HPDE6-E6E7 (cell line): ENCODE data around the gene FAM221A.
"Not testable (repeated sequence)": the region's sequence is repeated elsewhere in the genome, so short reads cannot be mapped to it uniquely, and the experiment has no call there.

Source experiments
- DNase-seq: peaks from one replicate; pipeline ENCODE4 v3.0.0; 2011; ENCODE audit warnings: missing footprints; ENCODE audit errors: extremely low spot score

FAM221A gene

GRCh38 chr7:23700046-23700445 lies 20.0 kb downstream of the FAM221A start:
- no peak for DNase-seq

DNA sequence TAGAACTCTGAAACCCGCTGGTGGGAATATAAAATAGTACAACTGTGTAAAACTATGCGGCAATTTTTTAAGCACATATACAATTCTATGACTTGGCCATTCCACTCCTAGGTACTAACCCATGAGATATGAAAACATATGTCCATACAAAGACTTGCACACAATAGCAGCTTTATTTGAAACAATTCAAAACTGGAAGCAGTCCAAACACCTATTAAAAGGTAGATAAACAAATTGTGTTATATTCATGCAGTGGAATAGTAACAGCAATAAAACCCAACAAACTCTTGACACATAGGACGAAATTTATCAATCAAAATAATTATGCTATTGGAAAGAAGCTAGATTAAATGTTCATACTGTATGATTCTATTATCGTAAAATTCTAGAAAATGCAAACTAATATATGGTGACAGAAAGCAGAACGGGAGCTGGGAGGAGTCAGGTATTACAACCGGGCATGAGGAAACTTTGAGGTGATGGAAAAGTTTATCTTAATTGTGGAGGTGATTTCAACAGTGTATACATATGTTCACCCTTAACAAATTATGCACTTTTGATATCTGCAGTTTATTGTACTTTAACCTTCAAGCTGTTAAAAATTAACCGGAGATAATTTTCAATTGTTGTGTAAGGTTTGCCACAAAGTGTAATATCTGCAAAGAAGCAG lies 29.2 kb downstream of the FAM221A start:
- no peak for DNase-seq

- no peak for DNase-seq
Measured at GRCh38 chr7:23710000-23710399, 30.0 kb downstream of the FAM221A start, which contains the start of gene STK31. Gene STK31, plus strand, starts transcription at chr7:23710219. Its CDS starts 67 bp downstream, at chr7:23710286.

DNA sequence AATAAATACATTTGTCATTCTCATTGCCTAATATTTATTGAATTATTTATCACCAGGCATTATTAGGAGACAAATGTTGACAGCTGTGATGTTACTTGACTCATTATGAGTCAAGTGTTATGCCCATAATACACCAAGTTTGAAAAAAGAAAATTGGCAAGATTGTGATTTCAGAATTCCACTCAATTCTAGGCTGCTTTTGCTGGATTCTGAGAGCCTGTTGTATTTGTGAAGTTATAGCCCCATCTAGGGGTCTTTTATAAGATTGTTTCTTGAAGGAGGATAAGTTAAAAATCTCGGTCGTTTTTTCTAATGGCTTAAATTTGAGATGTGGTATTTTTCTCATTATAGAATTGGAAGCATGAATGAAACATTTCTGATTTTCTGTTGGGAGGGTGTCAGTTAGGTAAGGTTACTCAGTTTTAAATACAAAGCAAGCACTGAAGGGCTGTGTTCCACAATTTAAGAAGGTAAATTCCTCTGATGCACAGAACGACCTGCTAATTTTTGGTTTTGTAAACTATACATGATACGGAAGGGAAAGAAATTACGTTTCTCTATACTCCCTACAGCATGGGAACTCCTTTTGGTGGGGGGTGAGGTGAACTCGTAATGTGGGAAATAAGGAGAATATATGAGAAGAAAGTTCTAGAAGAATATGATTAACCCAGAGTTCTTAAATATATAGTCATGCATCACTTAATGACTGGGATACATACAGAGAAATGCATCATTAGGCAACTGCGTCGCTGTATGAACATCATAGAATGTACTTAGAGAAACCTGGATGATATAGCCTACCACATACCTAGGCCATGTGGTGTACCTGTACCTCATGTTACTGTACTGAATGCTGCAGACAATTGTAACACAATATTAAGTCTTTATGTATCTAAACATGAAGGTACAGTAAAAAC lies 32.6 kb downstream of the FAM221A start:
- DNase-seq: peak; percentile 34

DNA sequence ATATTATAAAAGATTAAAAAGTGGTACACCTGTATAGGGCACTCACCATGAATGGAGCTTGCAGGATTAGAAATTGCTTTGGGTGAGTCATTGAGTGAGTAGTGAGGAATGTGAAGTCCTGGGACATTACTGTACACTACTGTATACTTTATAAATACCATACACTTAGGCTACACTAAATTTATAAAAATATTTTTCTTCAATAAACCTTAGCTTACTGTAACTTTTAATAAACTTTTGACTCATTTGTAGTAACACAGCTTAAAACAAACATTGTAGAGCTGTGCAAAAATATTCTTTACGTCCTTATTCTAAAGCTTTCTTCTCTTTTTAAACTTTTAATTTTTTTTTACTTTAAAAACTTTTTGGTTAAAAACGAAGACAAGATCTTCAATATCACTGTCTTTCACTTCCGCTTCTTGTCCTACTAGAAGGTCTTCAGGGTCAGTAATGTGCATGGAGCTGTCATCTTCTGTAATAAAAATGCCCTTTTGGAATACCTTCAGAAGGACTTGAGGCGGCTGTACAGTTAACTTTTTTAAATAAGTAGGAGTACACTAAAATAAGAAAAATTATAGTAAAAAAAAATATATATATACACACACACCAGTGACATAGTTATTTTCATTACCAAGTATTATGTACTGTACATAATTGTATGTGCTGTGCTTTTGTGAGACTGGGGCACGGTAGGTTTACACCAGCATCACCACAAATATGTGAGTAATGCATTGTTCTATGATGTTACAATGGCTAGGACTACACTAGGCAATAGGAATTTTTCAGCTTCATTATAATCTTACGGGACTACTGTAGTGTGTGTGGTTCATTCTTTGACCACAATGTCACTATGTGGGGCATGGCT lies 33.5 kb downstream of the FAM221A start:
- DNase-seq: peak; percentile 14

DNA sequence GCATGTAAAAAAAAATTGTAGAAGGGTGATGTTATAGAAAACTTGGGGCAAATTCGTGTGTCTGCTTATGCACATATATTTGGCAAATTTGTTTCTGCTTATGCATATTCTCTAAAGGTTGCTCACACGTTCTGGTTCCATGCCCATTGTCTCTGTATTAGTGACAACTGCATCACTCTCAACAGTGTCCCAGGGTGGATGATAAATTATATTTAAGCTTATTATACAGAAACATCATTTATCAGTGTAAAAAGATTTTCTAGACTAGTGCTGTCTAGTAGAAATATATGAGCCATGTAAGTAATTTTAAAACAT lies 34.1 kb downstream of the FAM221A start:
- no peak for DNase-seq

DNA sequence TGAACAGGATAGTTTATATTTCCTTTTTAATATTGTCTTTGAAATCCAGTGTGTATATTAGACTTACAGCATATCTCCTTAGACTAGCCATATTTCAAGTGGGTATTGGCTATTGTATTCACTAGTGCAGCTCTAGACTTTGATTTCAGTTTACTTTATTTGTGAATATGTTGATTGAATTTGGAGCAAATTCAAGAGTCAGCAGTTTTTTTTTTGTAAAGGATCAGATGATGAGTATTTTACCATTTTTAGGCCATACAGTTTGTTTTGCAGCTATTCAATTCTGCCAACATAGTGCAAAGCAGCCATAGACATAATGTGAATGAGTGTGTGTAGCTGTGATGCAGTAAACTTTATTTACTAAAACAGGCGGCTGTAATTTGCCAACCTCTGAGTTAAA lies 34.6 kb downstream of the FAM221A start:
- no peak for DNase-seq

- no peak for DNase-seq
Measured at GRCh38 chr7:23715099-23715498, 35.1 kb downstream of the FAM221A start.

GRCh38 chr7:23717788-23718187 lies 37.8 kb downstream of the FAM221A start:
- DNase-seq: no peak

DNA sequence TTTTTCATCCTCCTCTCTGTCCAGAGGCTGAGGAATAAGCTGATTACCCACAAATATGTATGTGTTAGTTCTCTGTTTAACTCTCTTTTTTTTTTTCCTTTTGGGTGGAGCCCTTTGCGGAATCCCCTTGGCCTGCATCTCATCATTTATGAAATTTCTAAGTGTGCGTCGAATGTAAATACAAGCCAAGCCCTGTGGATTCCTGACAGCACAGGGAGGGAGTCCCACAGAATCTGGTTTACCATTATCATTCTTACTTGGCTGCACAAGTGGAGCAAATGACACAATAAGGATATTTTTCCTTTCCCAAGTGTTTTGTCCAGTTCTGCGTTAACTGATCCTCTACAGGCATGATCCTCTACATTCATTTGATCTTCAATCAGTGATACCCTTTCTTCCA lies 41.5 kb downstream of the FAM221A start:
- DNase-seq: no peak

DNA sequence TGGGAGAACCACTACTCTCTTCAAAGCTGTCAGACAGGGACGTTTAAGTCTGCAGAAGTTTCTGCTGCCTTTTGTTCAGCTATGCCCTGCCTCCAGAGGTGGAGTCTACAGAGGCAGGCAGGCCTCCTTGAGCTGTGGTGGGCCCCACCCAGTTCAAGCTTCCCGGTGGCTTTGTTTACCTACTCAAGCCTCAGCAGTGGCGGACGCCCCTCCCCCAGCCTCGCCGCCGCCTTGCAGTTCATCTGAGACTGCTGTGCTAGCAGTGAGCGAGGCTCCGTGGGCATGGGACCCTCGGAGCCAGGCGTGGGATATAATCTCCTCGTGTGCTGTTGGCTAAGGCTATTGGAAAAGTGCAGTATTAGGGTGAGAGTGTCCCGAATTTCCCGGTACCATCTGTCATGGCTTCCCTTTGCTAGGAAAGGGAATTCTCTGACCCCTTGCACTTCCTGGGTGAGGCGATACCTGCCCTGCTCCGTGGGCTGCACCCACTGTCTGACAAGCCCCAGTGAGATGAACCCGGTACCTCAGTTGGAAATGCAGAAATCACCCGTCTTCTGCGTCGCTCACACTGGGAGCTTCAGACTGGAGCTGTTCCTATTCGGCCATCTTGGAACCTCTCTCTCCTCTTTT lies 42.7 kb downstream of the FAM221A start:
- not testable (repeated sequence) for DNase-seq

- not testable (repeated sequence) for DNase-seq
Measured at GRCh38 chr7:23724113-23724512, 44.1 kb downstream of the FAM221A start.

GRCh38 chr7:23742051-23742450 lies 62.1 kb downstream of the FAM221A start:
- DNase-seq: no peak

- DNase-seq: no peak
Measured at GRCh38 chr7:23743226-23743625, 63.2 kb downstream of the FAM221A start.

- DNase-seq: no peak
Measured at GRCh38 chr7:23746629-23747028, 66.6 kb downstream of the FAM221A start.

DNA sequence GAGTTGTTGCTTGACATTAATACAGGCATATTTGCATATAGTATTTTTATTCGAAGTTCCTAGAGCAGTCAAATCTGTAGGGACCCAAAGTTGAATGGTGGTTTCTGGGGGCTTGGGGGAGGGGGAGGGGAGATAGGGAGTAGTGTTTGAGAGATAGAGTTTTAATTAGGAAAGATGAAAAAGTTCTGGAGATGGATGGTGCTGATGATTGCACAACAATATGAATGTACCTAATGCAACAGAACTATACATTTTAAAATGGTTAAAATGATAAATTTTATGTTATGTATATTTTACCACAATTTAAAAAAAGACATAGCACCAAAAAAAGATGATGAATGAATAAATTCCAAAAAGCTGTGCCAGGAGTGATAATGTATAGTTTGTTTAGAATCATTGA lies 71.9 kb downstream of the FAM221A start:
- no peak for DNase-seq
